ENCODE results near the gene CNKSR3. TPM values are rescaled to one million over a fixed set of nuclear protein-coding genes. Genes with fewer than 3 reads are reported as not detected.
A peak's percentile ranks its signal among the peaks of the same experiment; 100 is the strongest.

Gene CNKSR3
- total and polyA plus RNA-seq, 2 experiments from 2014 or later, result 1.9 to 5.7 TPM

DNA sequence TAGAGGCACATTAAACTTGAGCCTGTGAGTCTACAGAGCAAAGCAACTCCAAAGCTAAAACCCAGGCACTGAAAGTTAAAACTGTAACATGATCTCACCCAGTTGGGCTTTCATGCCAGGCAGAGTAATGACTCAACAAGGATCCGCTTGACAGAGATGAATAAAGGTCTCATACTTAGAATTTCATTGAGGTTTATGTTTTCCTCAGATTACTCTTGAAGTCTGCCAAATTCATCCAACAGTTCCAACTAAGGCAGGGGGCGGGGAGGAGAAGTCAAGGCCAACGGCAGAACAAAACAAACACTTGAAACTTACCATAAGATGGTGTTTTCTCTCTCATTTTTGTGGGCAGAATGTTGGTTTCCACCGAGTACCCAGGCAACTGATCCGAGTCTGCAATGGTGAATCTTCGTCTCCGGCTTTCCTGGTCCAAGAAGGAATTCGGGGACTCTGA is 99.8 kb downstream of the CNKSR3 start (continued):
- TF ChIP-seq, protein P1, sequence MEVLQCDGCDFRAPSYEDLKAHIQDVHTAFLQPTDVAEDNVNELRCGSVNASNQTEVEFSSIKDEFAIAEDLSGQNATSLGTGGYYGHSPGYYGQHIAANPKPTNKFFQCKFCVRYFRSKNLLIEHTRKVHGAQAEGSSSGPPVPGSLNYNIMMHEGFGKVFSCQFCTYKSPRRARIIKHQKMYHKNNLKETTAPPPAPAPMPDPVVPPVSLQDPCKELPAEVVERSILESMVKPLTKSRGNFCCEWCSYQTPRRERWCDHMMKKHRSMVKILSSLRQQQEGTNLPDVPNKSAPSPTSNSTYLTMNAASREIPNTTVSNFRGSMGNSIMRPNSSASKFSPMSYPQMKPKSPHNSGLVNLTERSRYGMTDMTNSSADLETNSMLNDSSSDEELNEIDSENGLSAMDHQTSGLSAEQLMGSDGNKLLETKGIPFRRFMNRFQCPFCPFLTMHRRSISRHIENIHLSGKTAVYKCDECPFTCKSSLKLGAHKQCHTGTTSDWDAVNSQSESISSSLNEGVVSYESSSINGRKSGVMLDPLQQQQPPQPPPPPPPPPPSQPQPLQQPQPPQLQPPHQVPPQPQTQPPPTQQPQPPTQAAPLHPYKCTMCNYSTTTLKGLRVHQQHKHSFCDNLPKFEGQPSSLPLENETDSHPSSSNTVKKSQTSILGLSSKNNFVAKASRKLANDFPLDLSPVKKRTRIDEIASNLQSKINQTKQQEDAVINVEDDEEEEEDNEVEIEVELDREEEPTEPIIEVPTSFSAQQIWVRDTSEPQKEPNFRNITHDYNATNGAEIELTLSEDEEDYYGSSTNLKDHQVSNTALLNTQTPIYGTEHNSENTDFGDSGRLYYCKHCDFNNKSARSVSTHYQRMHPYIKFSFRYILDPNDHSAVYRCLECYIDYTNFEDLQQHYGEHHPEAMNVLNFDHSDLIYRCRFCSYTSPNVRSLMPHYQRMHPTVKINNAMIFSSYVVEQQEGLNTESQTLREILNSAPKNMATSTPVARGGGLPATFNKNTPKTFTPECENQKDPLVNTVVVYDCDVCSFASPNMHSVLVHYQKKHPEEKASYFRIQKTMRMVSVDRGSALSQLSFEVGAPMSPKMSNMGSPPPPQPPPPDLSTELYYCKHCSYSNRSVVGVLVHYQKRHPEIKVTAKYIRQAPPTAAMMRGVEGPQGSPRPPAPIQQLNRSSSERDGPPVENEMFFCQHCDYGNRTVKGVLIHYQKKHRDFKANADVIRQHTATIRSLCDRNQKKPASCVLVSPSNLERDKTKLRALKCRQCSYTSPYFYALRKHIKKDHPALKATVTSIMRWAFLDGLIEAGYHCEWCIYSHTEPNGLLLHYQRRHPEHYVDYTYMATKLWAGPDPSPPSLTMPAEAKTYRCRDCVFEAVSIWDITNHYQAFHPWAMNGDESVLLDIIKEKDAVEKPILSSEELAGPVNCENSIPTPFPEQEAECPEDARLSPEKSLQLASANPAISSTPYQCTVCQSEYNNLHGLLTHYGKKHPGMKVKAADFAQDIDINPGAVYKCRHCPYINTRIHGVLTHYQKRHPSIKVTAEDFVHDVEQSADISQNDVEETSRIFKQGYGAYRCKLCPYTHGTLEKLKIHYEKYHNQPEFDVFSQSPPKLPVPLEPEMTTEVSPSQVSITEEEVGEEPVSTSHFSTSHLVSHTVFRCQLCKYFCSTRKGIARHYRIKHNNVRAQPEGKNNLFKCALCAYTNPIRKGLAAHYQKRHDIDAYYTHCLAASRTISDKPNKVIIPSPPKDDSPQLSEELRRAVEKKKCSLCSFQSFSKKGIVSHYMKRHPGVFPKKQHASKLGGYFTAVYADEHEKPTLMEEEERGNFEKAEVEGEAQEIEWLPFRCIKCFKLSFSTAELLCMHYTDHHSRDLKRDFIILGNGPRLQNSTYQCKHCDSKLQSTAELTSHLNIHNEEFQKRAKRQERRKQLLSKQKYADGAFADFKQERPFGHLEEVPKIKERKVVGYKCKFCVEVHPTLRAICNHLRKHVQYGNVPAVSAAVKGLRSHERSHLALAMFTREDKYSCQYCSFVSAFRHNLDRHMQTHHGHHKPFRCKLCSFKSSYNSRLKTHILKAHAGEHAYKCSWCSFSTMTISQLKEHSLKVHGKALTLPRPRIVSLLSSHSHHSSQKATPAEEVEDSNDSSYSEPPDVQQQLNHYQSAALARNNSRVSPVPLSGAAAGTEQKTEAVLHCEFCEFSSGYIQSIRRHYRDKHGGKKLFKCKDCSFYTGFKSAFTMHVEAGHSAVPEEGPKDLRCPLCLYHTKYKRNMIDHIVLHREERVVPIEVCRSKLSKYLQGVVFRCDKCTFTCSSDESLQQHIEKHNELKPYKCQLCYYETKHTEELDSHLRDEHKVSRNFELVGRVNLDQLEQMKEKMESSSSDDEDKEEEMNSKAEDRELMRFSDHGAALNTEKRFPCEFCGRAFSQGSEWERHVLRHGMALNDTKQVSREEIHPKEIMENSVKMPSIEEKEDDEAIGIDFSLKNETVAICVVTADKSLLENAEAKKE (CRISPR knock-in tag; IDR thresholded peaks at IDR 0.05), result no peak
- no peak for TF ChIP-seq JUNB (IDR thresholded peaks at IDR 0.05; ENCODE audit: unreplicated experiment)
- TF ChIP-seq ZNF114 (CRISPR knock-in tag; IDR thresholded peaks at IDR 0.05), result no peak

DNA sequence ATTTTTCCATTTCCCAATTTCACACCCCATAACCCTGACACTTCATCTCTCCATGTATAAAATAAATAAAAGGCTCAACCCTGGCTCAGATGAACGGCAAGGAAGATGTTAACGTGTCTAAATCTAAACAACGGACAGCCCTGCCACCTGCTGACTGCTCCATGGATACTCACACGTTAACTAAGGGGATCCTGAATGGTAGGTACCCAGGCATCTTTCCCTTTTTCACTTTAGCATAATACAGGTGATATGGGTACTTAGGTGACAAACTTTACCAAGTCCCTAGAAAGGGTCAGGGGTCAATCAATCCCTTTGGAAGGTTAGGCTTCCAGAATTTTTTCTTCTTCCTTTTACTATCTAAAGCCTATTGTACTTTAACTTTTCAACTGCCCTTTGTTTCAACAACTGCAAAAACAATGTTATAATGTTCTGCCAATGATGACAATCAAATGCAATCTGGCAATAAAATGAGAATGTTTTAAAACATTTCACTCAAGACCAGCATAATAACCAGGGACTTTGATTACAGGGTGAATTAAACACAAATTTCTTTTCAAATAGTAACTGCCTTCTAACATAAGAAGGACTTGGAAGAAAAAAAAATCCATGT is 101.5 kb downstream of the CNKSR3 start:
- Mint-ChIP-seq H3K27ac (no peak overlapping the region), H3K36me3 (ENCODE audit: low read depth) (peaks cover 14% of the 10 kb centered on the region), H3K4me3 (no peak overlapping the region), H3K9me3 (no peaks in the 10 kb centered on the region), H3K27me3 (ENCODE audit: insufficient read depth, low read depth, poor library complexity) (peaks cover 2% of the 10 kb centered on the region), H3K4me1 (peaks cover 12% of the 10 kb centered on the region; the same call in 2 of the 3 replicates)
- H4K20me1 ChIP-seq (replicated peaks; ENCODE audit: insufficient read depth), result no peaks in the 10 kb centered on the region
- H3K27ac ChIP-seq (ENCODE audit: low read depth), result no peak overlapping the region
- no peaks in the 10 kb centered on the region for H3K27me3 ChIP-seq (ENCODE audit: insufficient read depth)
- no peak overlapping the region for H3K4me3 ChIP-seq
- no peak overlapping the region for H2AFZ ChIP-seq
- no peaks in the 10 kb centered on the region for H3K79me2 ChIP-seq (replicated peaks; ENCODE audit: insufficient read depth)
- ATAC-seq (no peak), DNase-seq (ENCODE audit: low spot score) (peak; percentile 23)
- no peaks in the 10 kb centered on the region for H3K9me2 ChIP-seq (ENCODE audit: insufficient read depth)
- H3K36me3 ChIP-seq (ENCODE audit: insufficient read depth), result no peaks in the 10 kb centered on the region
- TF ChIP-seq, protein P2, sequence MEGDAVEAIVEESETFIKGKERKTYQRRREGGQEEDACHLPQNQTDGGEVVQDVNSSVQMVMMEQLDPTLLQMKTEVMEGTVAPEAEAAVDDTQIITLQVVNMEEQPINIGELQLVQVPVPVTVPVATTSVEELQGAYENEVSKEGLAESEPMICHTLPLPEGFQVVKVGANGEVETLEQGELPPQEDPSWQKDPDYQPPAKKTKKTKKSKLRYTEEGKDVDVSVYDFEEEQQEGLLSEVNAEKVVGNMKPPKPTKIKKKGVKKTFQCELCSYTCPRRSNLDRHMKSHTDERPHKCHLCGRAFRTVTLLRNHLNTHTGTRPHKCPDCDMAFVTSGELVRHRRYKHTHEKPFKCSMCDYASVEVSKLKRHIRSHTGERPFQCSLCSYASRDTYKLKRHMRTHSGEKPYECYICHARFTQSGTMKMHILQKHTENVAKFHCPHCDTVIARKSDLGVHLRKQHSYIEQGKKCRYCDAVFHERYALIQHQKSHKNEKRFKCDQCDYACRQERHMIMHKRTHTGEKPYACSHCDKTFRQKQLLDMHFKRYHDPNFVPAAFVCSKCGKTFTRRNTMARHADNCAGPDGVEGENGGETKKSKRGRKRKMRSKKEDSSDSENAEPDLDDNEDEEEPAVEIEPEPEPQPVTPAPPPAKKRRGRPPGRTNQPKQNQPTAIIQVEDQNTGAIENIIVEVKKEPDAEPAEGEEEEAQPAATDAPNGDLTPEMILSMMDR (conservative IDR thresholded peaks at IDR 0.05; ENCODE audit: low read depth in 2 of 2), result peak; percentile 30 to 58; a peak in 3 of 4 replicates
- TF ChIP-seq, protein P1 (CRISPR knock-in tag; IDR thresholded peaks at IDR 0.05), result no peak
- H3F3A ChIP-seq (replicated peaks; ENCODE audit: low read depth), result no peaks in the 10 kb centered on the region
- 0 out of 2 replicates have a peak, but pooled peaks cover 5% of the 10 kb centered on the region for H3K4me1 ChIP-seq (ENCODE audit: insufficient read depth)
- H3K4me2 ChIP-seq, result no peak overlapping the region

Measured in GM23338 (cell line).